Measurements from ENCODE around the gene DOCK1. TPM values are rescaled to one million over a fixed set of nuclear protein-coding genes. Genes with fewer than 3 reads are reported as not detected.

DOCK1 gene
- total RNA-seq, 2 donors from 2014 or later: 52.9 to 76.7 TPM

DNA sequence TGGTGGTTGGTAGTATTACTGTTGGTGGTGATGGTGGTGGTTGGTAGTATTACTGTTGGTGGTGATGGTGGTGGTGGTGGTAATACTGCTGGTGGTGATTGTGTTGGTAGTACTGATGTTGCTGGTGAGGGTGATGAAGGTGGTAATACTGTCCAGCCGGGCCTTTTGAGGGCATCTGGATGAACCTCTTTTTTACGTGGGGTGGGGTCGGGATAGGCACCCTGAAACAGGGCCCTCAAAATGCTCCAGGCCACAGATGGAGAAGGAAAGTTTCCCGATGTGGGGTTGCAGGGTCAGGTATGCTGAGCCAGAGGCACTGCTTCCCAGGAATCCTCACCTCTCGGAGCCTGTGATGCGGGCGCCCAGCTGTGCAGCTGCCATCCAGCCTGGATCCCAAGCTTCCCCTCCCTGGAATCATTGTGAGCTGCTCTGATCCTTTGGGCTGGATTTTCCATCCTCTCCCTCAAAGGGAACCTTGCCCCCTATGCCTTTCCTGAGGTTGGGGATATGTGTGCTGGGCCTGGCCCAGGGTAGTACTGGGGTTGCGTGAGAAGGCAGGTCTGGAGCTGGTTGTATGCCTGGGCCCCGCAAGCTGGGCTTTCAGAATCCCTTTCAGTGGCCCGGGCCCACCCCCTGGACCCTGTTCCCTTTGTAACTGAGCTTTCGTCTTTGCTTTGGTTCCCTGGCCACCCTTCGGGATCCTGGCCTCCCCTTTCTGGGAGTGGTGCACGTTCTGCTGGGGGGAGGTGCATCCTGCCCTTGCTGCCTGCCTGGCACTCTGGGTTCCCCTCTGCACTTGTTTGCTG is 43.3 kb downstream of the DOCK1 start:
- Histone ChIP-seq H3K27ac (no peak overlapping the region), H3K4me1 (ENCODE audit: control insufficient read depth in 1 of 2, low read depth in 2 of 2) (no peaks in the 10 kb centered on the region), H3K4me3 (no peak overlapping the region), H3K36me3 (no peaks in the 10 kb centered on the region), H3K27me3 (replicated peaks; ENCODE audit: insufficient read depth) (no peaks in the 10 kb centered on the region), H3K9me3 (no peaks in the 10 kb centered on the region)
- ATAC-seq (ENCODE audit: insufficient number of reproducible peaks, low FRiP score, low read depth) (no peak), DNase-seq (ENCODE audit: low spot score) (no peak)
- no peak for TF ChIP-seq CTCF (IDR thresholded peaks at IDR 0.05)

DNA sequence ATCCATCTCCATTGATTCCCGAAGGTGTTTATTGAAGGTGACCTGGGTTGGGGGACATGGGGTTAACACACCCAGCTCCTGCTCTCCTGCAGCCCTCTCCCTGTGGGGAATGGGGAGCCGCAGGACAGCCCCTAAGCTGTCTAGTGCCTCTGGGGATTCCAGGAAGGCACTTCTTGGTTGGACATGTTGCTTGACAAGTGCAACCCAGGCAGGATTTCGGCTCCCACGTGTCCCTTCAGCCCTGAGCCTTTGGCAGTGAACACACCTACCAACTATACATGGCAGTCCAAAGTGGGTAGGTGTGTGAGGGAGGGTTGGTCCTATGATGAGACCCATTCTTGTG is 43.9 kb downstream of the DOCK1 start:
- Histone ChIP-seq H3K4me3 (no peak overlapping the region), H3K27me3 (replicated peaks; ENCODE audit: insufficient read depth) (no peaks in the 10 kb centered on the region), H3K9me3 (no peaks in the 10 kb centered on the region), H3K36me3 (no peaks in the 10 kb centered on the region), H3K27ac (no peak overlapping the region), H3K4me1 (ENCODE audit: control insufficient read depth in 1 of 2, low read depth in 2 of 2) (no peaks in the 10 kb centered on the region)
- DNase-seq (ENCODE audit: low spot score): no peak
- no peak for ATAC-seq (ENCODE audit: insufficient number of reproducible peaks, low FRiP score, low read depth)
- TF ChIP-seq CTCF (IDR thresholded peaks at IDR 0.05): no peak

DNA sequence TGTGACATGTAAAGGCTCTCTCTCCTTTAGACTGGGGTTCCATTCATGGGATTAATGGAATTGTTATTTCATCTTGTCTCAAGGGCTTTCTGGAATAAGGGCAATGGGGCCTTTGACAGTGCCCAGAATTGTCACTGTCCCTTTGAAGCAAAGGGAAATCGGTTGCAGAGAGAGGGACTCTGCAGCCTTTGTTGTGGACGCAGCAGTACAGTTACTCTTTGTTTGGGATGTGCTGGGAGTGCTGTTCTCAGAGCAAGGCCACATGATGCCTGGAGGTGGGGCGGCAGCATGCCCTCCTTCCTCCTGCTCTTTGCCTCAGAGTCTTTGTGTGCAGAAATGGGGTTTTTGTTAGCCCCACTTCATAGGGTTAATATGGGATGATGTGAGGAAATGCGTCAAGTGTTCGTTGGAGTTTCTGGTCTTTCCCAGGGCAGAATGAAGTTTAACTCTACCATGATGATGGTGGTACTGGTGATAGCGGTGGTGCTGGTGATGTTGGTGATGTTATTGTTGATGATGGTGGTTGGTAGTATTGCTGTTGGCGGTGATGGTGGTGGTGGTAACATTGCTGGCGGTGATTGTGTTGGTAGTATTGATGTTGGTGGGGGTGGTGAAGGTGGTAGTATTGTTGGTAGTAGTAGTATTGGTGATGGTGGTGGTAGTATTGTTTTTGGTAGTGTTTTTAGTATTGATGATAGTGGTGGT is 45.3 kb downstream of the DOCK1 start:
- Histone ChIP-seq H3K4me1 (ENCODE audit: control insufficient read depth in 1 of 2, low read depth in 2 of 2) (no peaks in the 10 kb centered on the region), H3K4me3 (no peak overlapping the region), H3K27me3 (replicated peaks; ENCODE audit: insufficient read depth) (no peaks in the 10 kb centered on the region), H3K36me3 (no peaks in the 10 kb centered on the region), H3K9me3 (no peaks in the 10 kb centered on the region), H3K27ac (no peak overlapping the region)
- DNase-seq (ENCODE audit: low spot score) (no peak), ATAC-seq (ENCODE audit: insufficient number of reproducible peaks, low FRiP score, low read depth) (no peak)
- no peak for TF ChIP-seq CTCF (IDR thresholded peaks at IDR 0.05)

DNA sequence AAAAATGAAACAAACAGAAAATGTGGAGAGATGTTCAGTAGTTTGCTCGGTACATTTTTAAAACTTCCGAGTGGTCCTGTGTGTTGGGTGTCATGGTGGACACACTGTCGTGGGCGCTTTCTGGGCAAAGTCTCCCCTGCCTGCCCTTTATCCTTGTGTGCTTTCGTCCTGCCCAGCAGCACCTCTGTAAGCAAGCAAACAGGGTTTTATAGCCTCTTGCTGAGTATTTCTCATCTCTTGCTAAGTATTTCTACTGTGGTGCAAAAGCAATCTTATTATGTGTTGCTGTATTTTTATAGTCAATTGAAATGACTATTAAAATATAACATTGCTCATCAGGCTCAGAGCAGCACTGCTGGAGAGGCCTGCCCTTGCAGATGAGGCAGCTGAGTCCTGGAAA is 48.7 kb downstream of the DOCK1 start:
- Histone ChIP-seq H3K27ac (no peak overlapping the region), H3K9me3 (no peaks in the 10 kb centered on the region), H3K36me3 (no peaks in the 10 kb centered on the region), H3K27me3 (replicated peaks; ENCODE audit: insufficient read depth) (no peaks in the 10 kb centered on the region), H3K4me3 (no peak overlapping the region), H3K4me1 (ENCODE audit: control insufficient read depth in 1 of 2, low read depth in 2 of 2) (no peaks in the 10 kb centered on the region)
- TF ChIP-seq CTCF (IDR thresholded peaks at IDR 0.05): no peak
- ATAC-seq (ENCODE audit: insufficient number of reproducible peaks, low FRiP score, low read depth) (no peak), DNase-seq (ENCODE audit: low spot score) (no peak)

DNA sequence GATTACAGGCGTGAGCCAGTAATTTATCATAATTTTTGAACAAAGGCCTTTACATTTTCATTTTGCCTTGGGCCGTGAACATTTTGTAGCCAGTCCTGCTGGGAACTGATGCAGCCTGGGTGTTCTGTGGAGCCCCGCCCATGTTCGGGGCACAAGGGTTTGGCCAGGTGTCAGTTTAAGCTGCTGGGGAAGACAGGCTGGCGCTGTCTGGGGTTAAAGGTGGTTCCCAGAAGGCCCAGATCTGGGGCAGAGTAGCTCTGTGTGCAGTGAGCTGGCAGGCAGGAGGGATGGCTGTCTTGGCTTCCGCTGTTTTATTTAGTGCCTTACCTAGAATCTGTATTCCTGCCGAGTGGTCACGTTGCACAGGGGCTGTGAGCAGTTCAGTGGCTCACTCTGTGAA is 50.2 kb downstream of the DOCK1 start:
- H3K9me3 ChIP-seq: no peaks in the 10 kb centered on the region
- H3K27me3 ChIP-seq (replicated peaks; ENCODE audit: insufficient read depth): no peaks in the 10 kb centered on the region
- TF ChIP-seq CTCF (IDR thresholded peaks at IDR 0.05): no peak
- no peak overlapping the region for H3K4me3 ChIP-seq
- ATAC-seq (ENCODE audit: insufficient number of reproducible peaks, low FRiP score, low read depth) (no peak), DNase-seq (ENCODE audit: low spot score) (no peak)
- no peak overlapping the region for H3K27ac ChIP-seq
- H3K4me1 ChIP-seq (ENCODE audit: control insufficient read depth in 1 of 2, low read depth in 2 of 2): no peaks in the 10 kb centered on the region
- no peaks in the 10 kb centered on the region for H3K36me3 ChIP-seq
